Karpas-422 (cell line): ENCODE results near the gene CDCA7L. TPM values are rescaled to one million over a fixed set of nuclear protein-coding genes. Genes with fewer than 3 reads are reported as not detected.
A peak's percentile ranks its signal among the peaks of the same experiment; 100 is the strongest.

Experiments used
- DNase-seq: peaks from one replicate; pipeline ENCODE4 v3.0.0-alpha.2; 2015
- H2AFZ ChIP-seq: fragments of 200-600 bp; sonication (generic); 2 replicates; pipeline ENCODE4 v1.6.1; 2014; ENCODE audit warnings: antibody characterized with exemption, low read length, mixed read lengths
- H3K27ac ChIP-seq: fragments of 200-600 bp; sonication (generic); 2 replicates; pipeline ENCODE4 v1.5.1; 2014; ENCODE audit warnings: mild to moderate bottlenecking, low read length, moderate library complexity
- H3K27me3 ChIP-seq: fragments of 200-600 bp; sonication (generic); 2 replicates; pipeline ENCODE4 v1.6.1; 2014; ENCODE audit warnings: low read length, mixed read lengths
- H3K36me3 ChIP-seq: fragments of 200-600 bp; sonication (generic); 2 replicates; pipeline ENCODE4 v1.6.1; 2014; ENCODE audit warnings: low read length, mixed read lengths; ENCODE audit not compliant: insufficient read depth
- H3K4me1 ChIP-seq: fragments of 200-600 bp; sonication (generic); 2 replicates; pipeline ENCODE4 v1.6.1; 2014; ENCODE audit warnings: mild to moderate bottlenecking, low read length, mixed read lengths
- H3K4me2 ChIP-seq: fragments of 200-600 bp; sonication (generic); 2 replicates; pipeline ENCODE4 v1.6.1; 2014; ENCODE audit warnings: low read length, low read depth, mild to moderate bottlenecking; ENCODE audit not compliant: poor library complexity, severe bottlenecking
- H3K4me3 ChIP-seq: fragments of 200-600 bp; sonication (generic); 2 replicates; pipeline ENCODE4 v1.5.1; 2014; ENCODE audit warnings: mild to moderate bottlenecking, antibody characterized with exemption, low read length, mixed read lengths
- H3K79me2 ChIP-seq: fragments of 200-600 bp; sonication (generic); 2 replicates; pipeline ENCODE4 v1.6.1; 2014; ENCODE audit warnings: mild to moderate bottlenecking, low read length, mixed read lengths
- H3K9ac ChIP-seq: fragments of 200-600 bp; sonication (generic); 2 replicates; pipeline ENCODE4 v1.6.0; 2014; ENCODE audit warnings: low read length
- H3K9me2 ChIP-seq: fragments of 200-600 bp; sonication (generic), shearing (Covaris generic); replicated peaks from 2 replicates; pipeline ENCODE4 v1.6.0; 2014; ENCODE audit warnings: mild to moderate bottlenecking, low read length, moderate library complexity; ENCODE audit not compliant: insufficient read depth
- H3K9me3 ChIP-seq: fragments of 300-700, 200-600 bp; sonication (generic); 2 replicates; pipeline ENCODE4 v1.6.1; 2014; ENCODE audit warnings: low read length, mixed read lengths
- H4K20me1 ChIP-seq: fragments of 200-600 bp; sonication (generic); 2 replicates; pipeline ENCODE4 v1.6.1; 2014; ENCODE audit warnings: mild to moderate bottlenecking, antibody characterized with exemption, low read length, low read depth; ENCODE audit not compliant: insufficient read depth
- total RNA-seq: library from RNA; depleted of rRNA; stranded (reverse); fragments of >200 nt; shearing (Covaris generic); gene quantifications from 2 replicates; pipeline ENCODE4 v1.2.3, GENCODE V29; 2014; ENCODE audit warnings: low replicate concordance

Gene CDCA7L
- total RNA-seq, 1 experiment from 2014 or later: 278 TPM

DNA sequence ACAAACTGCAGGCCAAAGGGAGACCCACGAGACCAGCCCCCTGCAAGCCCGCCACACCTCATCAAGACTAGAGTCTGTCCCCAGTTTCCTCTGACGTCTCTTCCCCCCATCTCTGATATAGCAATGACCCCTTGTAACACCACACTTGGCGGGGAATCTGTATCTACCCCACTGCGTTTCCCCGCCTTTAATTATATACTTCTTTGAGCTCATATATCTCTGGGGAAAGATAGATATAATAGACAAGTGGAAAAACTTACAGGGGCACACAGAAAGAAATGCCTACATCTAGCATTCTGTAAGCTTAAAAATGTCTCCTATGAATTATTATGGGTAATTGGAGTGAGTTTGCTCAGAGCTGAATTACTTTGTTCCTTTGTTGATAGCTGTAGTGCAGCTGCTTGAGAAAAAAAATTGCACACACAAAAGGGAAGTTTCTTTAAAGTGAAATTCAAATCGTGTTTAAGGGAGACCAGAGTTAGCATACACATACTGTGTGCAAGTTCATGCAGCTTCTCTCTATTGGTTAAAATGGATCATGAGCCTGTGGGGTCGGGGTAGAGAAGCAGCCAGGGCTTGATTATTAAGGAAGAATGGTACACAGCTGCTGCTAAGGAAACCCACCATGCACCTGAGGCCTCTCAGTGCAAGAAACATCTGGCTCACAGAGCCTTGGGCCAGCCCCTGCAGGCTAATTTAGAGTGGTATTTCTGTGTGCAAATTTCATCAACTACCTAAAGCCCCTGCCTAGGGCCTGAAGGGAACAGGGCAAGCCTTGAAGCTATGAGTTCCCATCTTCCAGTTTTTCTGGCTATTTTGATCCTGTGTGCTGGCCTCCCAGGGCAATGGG, 32.5 kb downstream of the CDCA7L start:
- Histone ChIP-seq H3K9me3 (no peaks in the 10 kb centered on the region), H3K9ac (peak overlapping the region; percentile 80), H2AFZ (no peak overlapping the region), H4K20me1 (no peaks in the 10 kb centered on the region), H3K36me3 (peaks cover 51% of the 10 kb centered on the region), H3K79me2 (peaks cover 77% of the 10 kb centered on the region), H3K9me2 (no peaks in the 10 kb centered on the region), H3K4me2 (peak overlapping the region; percentile 81), H3K4me1 (peaks cover 79% of the 10 kb centered on the region), H3K27me3 (no peaks in the 10 kb centered on the region), H3K27ac (peak overlapping the region; percentile 99), H3K4me3 (peak overlapping the region; percentile 55)
- DNase-seq: peak; percentile 95

DNA sequence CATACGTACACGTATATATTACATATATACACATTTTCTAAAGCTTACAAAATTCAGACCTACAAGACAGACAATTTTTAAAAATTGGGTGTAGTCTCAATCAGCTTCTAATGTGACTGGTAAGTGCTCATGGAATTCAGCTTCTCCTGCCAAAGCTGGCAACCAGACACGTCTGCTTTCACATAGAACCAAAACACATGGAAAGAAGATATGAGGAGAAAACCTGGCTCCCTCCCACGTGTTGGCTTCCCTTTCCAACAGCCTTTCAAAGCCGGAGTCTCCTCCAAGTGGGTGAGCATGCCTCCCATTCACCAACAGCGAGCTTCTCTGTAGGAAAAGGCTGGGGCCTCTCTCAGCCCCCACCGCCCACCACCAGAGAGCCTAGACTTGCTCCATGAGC, 33.4 kb downstream of the CDCA7L start:
- no peak overlapping the region for H2AFZ ChIP-seq
- no peaks in the 10 kb centered on the region for H3K9me2 ChIP-seq
- peak overlapping the region; percentile 51 for H3K4me3 ChIP-seq
- H3K79me2 ChIP-seq: peaks cover 71% of the 10 kb centered on the region
- H3K9me3 ChIP-seq: no peaks in the 10 kb centered on the region
- peak overlapping the region; percentile 81 for H3K4me2 ChIP-seq
- H3K9ac ChIP-seq: peak overlapping the region; percentile 80
- no peak for DNase-seq
- H3K27me3 ChIP-seq: no peaks in the 10 kb centered on the region
- peak overlapping the region; percentile 99 for H3K27ac ChIP-seq
- H3K36me3 ChIP-seq: peaks cover 60% of the 10 kb centered on the region
- H4K20me1 ChIP-seq: no peaks in the 10 kb centered on the region
- peaks cover 71% of the 10 kb centered on the region for H3K4me1 ChIP-seq

DNA sequence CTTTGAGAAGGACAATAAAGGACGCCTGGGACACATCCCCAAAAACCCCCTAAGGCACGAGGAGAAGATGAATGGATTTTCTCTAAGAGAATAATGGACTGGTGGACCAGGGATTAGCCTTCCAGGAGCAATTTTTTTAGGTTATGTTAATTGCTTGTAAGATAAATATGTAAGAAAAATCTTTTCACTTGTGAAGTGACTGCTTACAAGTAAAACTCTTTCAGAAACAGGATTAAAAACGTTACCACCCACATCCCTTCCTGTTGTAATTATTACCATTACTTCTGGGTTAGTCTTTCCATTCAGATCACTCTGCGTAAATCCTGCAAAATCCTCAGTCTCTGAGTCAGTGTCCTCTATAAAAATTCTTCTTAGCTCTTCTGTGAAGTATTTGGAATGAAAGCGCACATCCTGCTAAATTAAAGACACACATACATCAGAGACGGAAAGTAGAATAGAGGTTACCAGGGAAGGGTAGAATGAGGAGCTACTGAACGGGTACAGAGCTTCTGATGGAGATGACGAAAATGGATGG, 34.3 kb downstream of the CDCA7L start:
- H3K9ac ChIP-seq: no peak overlapping the region
- no peak for DNase-seq
- peaks cover 65% of the 10 kb centered on the region for H3K36me3 ChIP-seq
- peaks cover 66% of the 10 kb centered on the region for H3K79me2 ChIP-seq
- H2AFZ ChIP-seq: no peak overlapping the region
- H3K27me3 ChIP-seq: no peaks in the 10 kb centered on the region
- H4K20me1 ChIP-seq: no peaks in the 10 kb centered on the region
- no peak overlapping the region for H3K4me2 ChIP-seq
- no peak overlapping the region for H3K4me3 ChIP-seq
- H3K27ac ChIP-seq: peak overlapping the region; percentile 99
- peaks cover 62% of the 10 kb centered on the region for H3K4me1 ChIP-seq
- H3K9me2 ChIP-seq: no peaks in the 10 kb centered on the region
- no peaks in the 10 kb centered on the region for H3K9me3 ChIP-seq

DNA sequence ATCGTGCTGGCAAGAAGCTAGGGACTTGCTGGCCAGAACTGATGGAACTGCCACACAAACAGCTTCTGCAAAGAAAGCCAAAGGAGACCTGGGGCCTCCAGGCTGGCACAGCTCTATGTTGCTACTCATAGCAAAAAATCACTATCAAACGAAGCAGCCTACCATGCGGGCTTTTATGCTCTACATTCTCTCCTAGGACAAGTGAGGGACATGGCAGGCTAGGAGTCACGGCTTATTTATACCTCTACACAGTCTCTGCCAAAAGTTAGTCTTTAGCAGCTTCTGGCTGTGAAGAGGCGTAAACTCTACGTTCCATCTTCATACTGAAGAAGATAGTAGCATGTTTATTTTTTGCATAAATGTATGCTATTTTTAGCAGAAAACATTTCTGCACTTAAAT, 35.4 kb downstream of the CDCA7L start:
- H3K4me1 ChIP-seq: peaks cover 60% of the 10 kb centered on the region
- no peaks in the 10 kb centered on the region for H3K9me3 ChIP-seq
- H3K27me3 ChIP-seq: no peaks in the 10 kb centered on the region
- peaks cover 66% of the 10 kb centered on the region for H3K79me2 ChIP-seq
- no peak overlapping the region for H3K9ac ChIP-seq
- peak overlapping the region; percentile 99 for H3K27ac ChIP-seq
- DNase-seq: no peak
- H2AFZ ChIP-seq: no peak overlapping the region
- peaks cover 76% of the 10 kb centered on the region for H3K36me3 ChIP-seq
- no peaks in the 10 kb centered on the region for H4K20me1 ChIP-seq
- no peak overlapping the region for H3K4me3 ChIP-seq
- no peaks in the 10 kb centered on the region for H3K9me2 ChIP-seq
- no peak overlapping the region for H3K4me2 ChIP-seq

DNA sequence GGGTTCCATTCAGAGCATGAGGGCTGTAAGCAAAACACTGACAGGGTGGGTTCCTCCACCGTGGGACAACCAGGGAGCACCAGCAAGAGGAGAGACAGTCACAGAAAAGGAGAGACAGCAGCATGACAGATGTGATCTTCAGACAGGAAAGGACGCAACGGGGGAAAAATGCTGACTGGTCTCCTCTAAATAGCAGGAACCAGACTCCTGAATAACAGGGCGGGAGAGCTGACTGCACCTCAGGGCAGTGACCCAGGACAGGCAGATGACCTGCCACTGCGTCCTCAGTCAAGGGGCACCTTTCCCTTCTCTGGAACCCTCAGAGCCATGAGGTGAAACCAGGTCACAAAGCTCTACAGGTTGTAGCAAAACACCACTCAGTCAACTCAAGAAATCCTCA, 37.0 kb downstream of the CDCA7L start:
- Histone ChIP-seq H4K20me1 (no peaks in the 10 kb centered on the region), H2AFZ (no peak overlapping the region), H3K4me2 (no peak overlapping the region), H3K9me2 (no peaks in the 10 kb centered on the region), H3K9me3 (no peaks in the 10 kb centered on the region), H3K27me3 (no peaks in the 10 kb centered on the region), H3K79me2 (peaks cover 58% of the 10 kb centered on the region), H3K36me3 (peaks cover 84% of the 10 kb centered on the region), H3K4me1 (peaks cover 60% of the 10 kb centered on the region), H3K4me3 (no peak overlapping the region), H3K27ac (0 out of 2 replicates have a peak overlapping the region, but pooled peaks have one; percentile 2), H3K9ac (no peak overlapping the region)
- DNase-seq: no peak

DNA sequence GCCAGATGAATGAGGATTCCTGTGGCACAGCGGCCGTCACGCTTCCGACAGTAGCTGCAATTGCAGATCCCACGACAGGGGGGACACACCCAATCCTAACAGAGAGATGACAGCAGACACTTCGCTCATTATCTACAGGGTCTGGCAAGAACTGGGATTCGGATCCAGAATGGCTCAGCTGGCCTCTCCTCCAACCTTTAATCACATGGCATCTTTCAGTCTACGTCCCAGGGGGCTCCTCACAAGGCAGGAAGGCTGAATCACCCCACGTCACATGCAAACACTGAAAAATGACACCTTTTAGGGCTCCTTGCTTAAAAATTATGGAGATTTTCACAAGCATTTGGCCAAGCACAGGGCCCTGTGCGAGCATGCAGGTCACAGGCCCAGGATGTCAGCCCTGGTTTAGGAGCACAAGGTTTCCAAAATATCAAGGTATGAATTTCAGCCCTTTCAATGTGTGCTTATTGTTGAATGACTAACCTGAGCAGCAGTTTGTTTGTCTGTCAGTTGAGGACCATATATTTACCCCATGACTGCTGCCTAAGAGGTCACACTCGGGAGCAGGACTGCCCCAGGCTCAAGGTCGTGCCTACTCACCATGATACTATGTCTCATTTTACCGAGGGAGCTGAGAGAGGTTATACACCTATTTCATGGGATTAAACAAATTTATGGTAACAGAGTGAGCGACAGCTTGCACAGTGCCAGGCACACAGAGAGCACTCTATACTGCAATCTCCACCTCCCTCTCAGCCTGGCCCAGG, 42.5 kb downstream of the CDCA7L start:
- no peaks in the 10 kb centered on the region for H3K9me2 ChIP-seq
- H3K4me1 ChIP-seq: peaks cover 61% of the 10 kb centered on the region
- H4K20me1 ChIP-seq: no peaks in the 10 kb centered on the region
- peaks cover 16% of the 10 kb centered on the region for H3K79me2 ChIP-seq
- H3K9ac ChIP-seq: no peak overlapping the region
- H3K9me3 ChIP-seq: no peaks in the 10 kb centered on the region
- peak overlapping the region; percentile 17 for H3K4me2 ChIP-seq
- DNase-seq: peak; percentile 59
- no peak overlapping the region for H2AFZ ChIP-seq
- peak overlapping the region; percentile 68 for H3K27ac ChIP-seq
- no peaks in the 10 kb centered on the region for H3K27me3 ChIP-seq
- peaks cover 96% of the 10 kb centered on the region for H3K36me3 ChIP-seq
- H3K4me3 ChIP-seq: no peak overlapping the region

DNA sequence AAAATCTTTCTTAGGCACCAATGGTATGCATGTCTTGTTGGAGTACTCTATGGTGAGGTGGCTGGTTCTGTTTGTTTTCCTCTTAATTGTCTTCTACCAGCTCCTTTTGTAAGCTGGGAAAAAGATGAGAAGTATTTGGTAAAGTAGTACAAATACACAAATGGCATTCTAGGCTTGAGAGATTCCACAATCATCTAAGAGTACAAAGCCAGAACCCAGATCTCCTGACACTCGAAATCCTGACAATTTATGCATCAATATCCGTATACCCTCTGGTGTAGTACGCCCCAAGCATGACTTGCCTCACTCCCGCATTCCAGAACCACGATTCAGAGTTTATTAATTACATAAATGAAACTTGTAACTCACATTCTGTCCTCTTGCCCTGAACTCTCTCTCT, 43.5 kb downstream of the CDCA7L start:
- H3K4me2 ChIP-seq: no peak overlapping the region
- no peak overlapping the region for H3K4me3 ChIP-seq
- no peaks in the 10 kb centered on the region for H3K9me2 ChIP-seq
- H3K9ac ChIP-seq: no peak overlapping the region
- peaks cover 13% of the 10 kb centered on the region for H3K79me2 ChIP-seq
- DNase-seq: no peak
- H4K20me1 ChIP-seq: no peaks in the 10 kb centered on the region
- no peak overlapping the region for H2AFZ ChIP-seq
- H3K27ac ChIP-seq: peak overlapping the region; percentile 68
- no peaks in the 10 kb centered on the region for H3K27me3 ChIP-seq
- no peaks in the 10 kb centered on the region for H3K9me3 ChIP-seq
- peaks cover 62% of the 10 kb centered on the region for H3K4me1 ChIP-seq
- peaks cover 93% of the 10 kb centered on the region for H3K36me3 ChIP-seq
